Measurements from ENCODE around the gene RGL4.

RGL4 gene

DNA sequence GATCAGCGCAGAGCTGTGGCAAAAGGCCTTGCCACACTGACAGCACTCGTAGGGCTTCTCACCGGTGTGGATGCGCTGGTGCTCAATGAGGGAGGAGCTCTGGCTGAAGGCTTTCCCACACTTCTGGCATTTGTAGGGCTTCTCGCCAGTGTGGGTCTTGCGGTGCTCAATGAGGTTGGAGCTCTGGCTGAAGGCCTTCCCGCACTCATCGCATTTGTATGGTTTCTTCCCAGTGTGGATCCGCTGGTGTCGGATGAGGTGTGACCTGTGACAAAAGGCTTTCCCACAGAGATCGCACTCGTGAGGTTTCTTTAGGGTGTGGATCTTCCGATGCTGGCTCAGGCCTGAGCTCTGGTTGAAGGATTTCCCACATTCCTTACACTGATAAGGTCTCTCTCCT, 53.2 kb downstream of the RGL4 start:
- no peak for DNase-seq

DNA sequence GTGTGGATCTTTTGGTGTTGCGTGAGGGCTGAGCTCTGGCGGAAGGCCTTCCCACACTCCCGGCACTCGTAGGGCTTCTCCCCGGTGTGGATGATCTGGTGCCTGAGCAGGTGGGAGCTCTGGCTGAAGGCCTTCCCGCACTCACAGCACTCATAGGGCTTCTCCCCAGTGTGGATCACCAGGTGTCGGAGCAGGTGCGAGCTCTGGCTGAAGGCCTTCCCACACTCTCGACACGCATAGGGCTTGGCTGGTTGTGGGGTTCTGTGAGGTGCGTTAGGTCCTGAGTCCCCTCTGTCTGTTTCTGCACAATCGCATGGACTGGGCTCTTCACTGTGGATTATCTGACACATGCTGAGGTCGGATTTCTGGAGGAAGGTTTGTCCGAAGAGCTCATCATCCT, 53.7 kb downstream of the RGL4 start:
- DNase-seq: no peak

DNA sequence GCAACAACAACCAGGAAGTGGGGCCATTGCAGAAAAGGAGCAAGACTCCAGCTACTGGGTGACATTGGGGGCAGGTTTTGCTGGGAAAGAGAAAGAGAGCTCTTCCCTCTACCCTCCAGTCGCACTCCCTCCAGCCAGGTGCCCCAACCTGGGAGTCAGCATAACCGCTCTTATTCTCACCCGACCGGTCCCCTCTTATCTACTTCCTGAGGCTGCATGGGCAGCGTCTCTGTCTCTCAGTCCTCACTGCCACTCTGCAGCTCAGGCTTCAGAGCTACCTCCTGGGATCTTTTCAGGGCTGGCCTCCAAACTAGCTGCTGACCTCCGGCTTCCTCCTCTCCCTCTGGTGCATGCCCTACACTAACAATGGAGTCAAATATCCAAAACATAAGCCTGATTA, 55.0 kb downstream of the RGL4 start:
- no peak for DNase-seq
